Measurements from ENCODE around the gene PDZD4.

- no peak for TF ChIP-seq EZH2phosphoT487 (IDR thresholded peaks at IDR 0.05; ENCODE audit: insufficient read depth, low read depth)
- TF ChIP-seq EZH2 (IDR thresholded peaks at IDR 0.05; ENCODE audit: insufficient read depth, poor library complexity, severe bottlenecking), result no peak
These were observed 31.0 kb downstream of the PDZD4 start for GRCh38 chrX:153799326-153799725.

Measured in GM23248 (cell line).